ENCODE data around the gene ZNF629.

Gene ZNF629

DNA sequence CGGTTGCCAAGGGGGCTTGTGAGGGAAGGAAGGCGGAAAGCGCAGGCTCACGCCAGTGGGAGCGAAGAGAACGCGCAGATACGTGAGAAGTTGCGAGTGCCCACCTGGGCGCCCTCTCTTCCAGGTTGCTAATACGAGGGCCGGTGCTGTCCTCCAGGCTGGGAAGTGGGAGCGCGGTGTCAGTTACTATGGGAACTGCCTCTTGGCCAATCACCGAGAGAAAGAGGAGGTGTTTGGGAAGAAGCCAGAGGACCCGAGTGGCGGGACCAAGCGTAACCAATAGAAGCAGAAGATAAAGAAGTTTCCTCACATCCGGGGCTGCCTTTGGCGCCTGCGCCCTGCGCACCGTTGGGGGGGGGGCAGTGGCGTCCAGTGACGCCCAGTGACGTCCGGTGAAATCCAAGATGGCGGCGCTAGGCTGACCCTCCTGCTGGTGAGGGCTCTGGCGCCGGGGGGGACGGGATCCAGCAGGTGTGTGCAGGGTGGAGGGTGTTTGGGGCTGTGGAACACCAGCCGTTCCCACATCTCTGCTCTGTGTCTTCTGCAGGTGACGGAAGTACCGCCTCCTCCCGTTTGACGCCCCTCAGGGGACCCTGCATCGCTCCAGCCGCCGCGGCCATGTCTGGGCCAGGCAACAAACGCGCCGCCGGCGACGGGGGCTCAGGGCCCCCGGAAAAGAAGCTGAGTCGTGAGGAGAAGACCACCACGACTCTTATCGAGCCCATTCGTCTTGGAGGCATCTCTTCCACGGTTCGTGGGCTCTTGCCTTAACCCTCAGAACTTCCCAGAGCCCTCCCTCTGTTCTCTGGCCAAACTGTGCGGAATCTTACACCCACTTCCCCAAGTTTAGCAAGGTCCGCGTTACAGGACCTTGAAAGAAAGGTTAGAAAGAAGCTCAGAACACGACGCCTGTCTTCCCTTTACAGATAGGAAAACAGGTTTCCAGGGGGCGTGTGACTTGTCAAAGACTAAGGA lies 24.8 kb downstream of the ZNF629 start, which contains the start of the genes CFAP119 and RNF40:
Gene CFAP119, minus strand, starts transcription at position 135 of the 975 bp plus-strand sequence. CDS start 314 bp downstream, outside the sequence.
Gene RNF40, plus strand, starts transcription at position 395 of the 975 bp plus-strand sequence. Its CDS starts 224 bp downstream, at position 619.
- in situ Hi-C loops (cut with HindIII; ENCODE audit: low pct_ligation_motif_present, low sequenced_read_pairs), result no loop called here
- TF ChIP-seq, protein P1, sequence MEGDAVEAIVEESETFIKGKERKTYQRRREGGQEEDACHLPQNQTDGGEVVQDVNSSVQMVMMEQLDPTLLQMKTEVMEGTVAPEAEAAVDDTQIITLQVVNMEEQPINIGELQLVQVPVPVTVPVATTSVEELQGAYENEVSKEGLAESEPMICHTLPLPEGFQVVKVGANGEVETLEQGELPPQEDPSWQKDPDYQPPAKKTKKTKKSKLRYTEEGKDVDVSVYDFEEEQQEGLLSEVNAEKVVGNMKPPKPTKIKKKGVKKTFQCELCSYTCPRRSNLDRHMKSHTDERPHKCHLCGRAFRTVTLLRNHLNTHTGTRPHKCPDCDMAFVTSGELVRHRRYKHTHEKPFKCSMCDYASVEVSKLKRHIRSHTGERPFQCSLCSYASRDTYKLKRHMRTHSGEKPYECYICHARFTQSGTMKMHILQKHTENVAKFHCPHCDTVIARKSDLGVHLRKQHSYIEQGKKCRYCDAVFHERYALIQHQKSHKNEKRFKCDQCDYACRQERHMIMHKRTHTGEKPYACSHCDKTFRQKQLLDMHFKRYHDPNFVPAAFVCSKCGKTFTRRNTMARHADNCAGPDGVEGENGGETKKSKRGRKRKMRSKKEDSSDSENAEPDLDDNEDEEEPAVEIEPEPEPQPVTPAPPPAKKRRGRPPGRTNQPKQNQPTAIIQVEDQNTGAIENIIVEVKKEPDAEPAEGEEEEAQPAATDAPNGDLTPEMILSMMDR (IDR thresholded peaks at IDR 0.05; ENCODE audit: low read depth, low read length, missing control alignments), result no peak
- H3K4me3 ChIP-seq (ENCODE audit: low read depth, low read length), result peak within 1 kb of the TSS; percentile 92
- DNase-seq, result peak; percentile 99
- peak within 1 kb of the TSS; percentile 68 for H3K27ac ChIP-seq
- peaks cover 34% of the 10 kb centered on the region for H3K36me3 ChIP-seq (replicated peaks)
- no peaks in the 10 kb centered on the region for H3K27me3 ChIP-seq (replicated peaks)

DNA sequence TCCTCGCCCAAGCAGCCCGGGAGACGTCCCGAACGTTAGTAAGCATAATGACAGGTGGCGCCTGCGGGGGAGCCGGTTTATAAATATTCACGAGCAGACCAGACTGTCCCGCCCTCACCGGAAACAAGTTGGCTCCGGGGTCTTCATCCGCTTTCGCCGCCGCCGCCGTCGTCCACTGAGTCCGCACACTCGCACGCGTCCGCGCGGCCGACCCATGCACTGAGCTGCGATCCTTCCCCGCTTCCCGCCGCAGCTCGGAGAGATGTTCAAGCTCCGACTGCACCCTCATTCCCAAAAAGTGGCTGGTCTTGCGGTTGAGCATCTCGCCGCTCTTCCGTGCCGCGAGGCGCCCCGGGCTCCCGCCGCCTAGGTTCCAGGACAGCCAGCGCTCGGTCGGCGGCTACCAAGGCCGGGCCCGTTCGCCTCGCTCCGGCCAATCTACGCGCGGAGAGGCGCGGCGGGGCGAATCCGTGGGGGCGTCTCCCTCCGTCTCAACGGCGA lies 25.5 kb downstream of the ZNF629 start:
- in situ Hi-C loops (cut with HindIII; ENCODE audit: low pct_ligation_motif_present, low sequenced_read_pairs), result no loop called here
- TF ChIP-seq, protein P1 (IDR thresholded peaks at IDR 0.05; ENCODE audit: low read depth, low read length, missing control alignments), result no peak

DNA sequence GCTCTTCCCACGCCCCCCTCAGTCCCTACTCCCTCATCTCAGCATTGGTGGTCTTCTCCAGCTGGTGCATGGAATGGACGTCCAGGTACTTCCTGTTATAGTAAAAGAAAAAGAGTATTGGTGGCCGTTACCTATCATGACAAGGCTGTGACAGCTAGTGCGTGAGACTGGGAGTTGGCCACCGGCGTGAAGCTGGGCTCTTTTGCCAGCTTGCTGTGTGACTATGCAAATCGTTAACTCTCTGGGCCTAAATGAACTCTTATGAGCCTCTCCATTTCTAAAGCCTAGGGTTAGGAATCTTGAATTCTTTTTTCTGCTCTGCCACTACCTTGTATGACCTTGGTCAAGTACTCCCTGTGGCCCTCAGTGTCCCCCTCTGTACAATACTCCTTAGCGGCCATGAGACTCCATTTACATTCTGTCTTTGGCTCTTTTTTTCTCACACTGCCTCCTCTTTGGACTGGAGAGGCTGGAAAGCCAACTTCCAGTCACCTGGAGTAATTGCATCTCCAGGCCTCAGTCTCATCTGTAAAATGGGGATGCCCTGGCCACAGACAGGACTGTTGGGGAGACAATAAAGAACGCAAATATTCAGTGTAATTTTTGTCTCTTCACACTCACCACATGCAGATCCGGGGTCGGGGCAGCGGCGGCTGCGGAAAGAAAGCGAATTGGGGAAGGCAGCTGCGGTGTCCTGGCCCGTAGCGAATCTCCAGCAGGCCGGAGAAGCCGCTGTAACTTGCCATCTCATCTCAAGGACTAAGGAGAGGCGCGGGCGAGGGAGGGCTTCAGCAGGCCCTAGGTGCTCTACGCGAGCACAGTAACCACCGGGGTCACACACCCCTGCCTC lies 26.2 kb downstream of the ZNF629 start:
- Histone ChIP-seq H3K36me3 (replicated peaks) (peaks cover 31% of the 10 kb centered on the region), H3K4me3 (ENCODE audit: low read depth, low read length) (peak overlapping the region; percentile 92), H3K27ac (no peak overlapping the region), H3K27me3 (replicated peaks) (no peaks in the 10 kb centered on the region)
- no peak for DNase-seq
- in situ Hi-C loops (cut with HindIII; ENCODE audit: low pct_ligation_motif_present, low sequenced_read_pairs), result no loop called here
- TF ChIP-seq, protein P1 (IDR thresholded peaks at IDR 0.05; ENCODE audit: low read depth, low read length, missing control alignments), result no peak

More for the DNA sequence above, 25.5 kb downstream of the ZNF629 start:
- peak overlapping the region; percentile 92 for H3K4me3 ChIP-seq (ENCODE audit: low read depth, low read length)
- H3K27ac ChIP-seq, result peak overlapping the region; percentile 5
- H3K36me3 ChIP-seq (replicated peaks), result peaks cover 31% of the 10 kb centered on the region
- no peaks in the 10 kb centered on the region for H3K27me3 ChIP-seq (replicated peaks)
- DNase-seq, result no peak

DNA sequence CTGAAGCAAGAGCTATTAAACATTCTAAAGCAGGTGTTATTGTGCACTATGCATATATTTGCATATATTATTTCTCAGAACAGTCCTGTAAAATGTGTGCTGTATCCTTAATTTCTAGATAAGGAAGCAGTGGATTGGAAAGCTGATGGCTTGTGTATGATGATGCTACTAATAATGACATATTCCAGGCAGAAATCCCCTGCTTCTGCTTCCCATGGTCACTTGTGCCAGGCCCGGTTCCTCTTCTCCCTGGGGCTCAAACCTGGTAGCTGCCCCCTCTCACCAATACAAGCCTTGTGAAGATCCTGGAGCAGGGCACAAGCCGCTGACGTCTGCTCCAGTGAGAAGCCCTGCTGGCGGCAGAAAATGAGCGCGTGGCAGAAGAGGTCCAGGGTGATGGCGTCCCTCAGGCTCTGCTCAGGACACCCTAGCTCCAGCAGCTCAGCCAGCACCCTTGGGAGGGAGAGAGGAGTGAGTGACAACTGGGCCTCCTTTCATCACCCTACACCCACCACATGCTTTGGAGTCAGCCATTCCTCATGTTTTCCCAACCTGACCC lies 26.9 kb downstream of the ZNF629 start:
- no peak for DNase-seq
- Histone ChIP-seq H3K27ac (no peak overlapping the region), H3K27me3 (replicated peaks) (no peaks in the 10 kb centered on the region), H3K4me3 (ENCODE audit: low read depth, low read length) (no peak overlapping the region), H3K36me3 (replicated peaks) (peaks cover 24% of the 10 kb centered on the region)
- in situ Hi-C loops (cut with HindIII; ENCODE audit: low pct_ligation_motif_present, low sequenced_read_pairs), result no loop called here
- TF ChIP-seq, protein P1 (IDR thresholded peaks at IDR 0.05; ENCODE audit: low read depth, low read length, missing control alignments), result no peak

DNA sequence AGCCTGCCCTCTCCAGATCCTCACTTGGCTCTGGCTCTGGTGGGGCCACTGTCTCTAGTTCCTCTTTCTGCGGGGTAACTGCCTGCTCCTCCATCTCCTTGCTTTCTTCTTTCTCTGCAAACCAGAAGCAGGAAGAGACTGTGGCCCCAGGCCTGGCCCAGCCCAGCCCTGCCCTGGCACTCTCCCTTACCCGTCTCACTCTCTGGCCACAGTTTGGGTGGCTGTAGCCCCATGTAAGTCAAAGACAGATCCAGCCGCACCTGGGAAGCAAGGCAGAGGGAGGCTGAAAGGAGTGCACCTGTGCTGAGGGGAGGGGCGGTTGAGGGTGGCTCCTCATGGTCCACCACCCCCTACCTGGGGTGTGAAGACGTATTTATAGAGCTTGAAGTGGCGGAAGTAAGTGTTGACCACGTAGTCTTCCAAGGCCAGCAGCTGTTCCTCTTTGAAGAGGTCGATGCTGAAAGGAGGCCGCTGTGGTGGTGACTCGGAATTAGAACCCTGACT lies 28.0 kb downstream of the ZNF629 start:
- TF ChIP-seq, protein P1 (IDR thresholded peaks at IDR 0.05; ENCODE audit: low read depth, low read length, missing control alignments), result no peak
- Histone ChIP-seq H3K36me3 (replicated peaks) (peaks cover 24% of the 10 kb centered on the region), H3K4me3 (ENCODE audit: low read depth, low read length) (no peak overlapping the region), H3K27me3 (replicated peaks) (no peaks in the 10 kb centered on the region), H3K27ac (no peak overlapping the region)
- in situ Hi-C loops (cut with HindIII; ENCODE audit: low pct_ligation_motif_present, low sequenced_read_pairs), result no loop called here
- DNase-seq, result no peak

Data from brain microvascular endothelial cell (primary cell).